ENCODE results near the gene KDM2A.
"Not testable (repeated sequence)": the region's sequence is repeated elsewhere in the genome, so short reads cannot be mapped to it uniquely, and the experiment has no call there.

The KDM2A gene

GRCh38 chr11:67177399-67178281 lies 58.6 kb downstream of the KDM2A start:
- no peak overlapping the region for H3K27ac ChIP-seq
- no peak for TF ChIP-seq CTCF (conservative IDR thresholded peaks at IDR 0.05)

GRCh38 chr11:67178421-67178820 lies 59.4 kb downstream of the KDM2A start:
- TF ChIP-seq CTCF (conservative IDR thresholded peaks at IDR 0.05) = no peak
- H3K27ac ChIP-seq = no peak overlapping the region

GRCh38 chr11:67178878-67179277 lies 59.8 kb downstream of the KDM2A start:
- TF ChIP-seq CTCF (conservative IDR thresholded peaks at IDR 0.05) = no peak
- no peak overlapping the region for H3K27ac ChIP-seq

GRCh38 chr11:67179892-67180490 lies 60.9 kb downstream of the KDM2A start:
- no peak for TF ChIP-seq CTCF (conservative IDR thresholded peaks at IDR 0.05)
- no peak overlapping the region for H3K27ac ChIP-seq

- H3K27ac ChIP-seq = no peak overlapping the region
- no peak for TF ChIP-seq CTCF (conservative IDR thresholded peaks at IDR 0.05)
Measured at GRCh38 chr11:67194096-67194495, 75.0 kb downstream of the KDM2A start.

- H3K27ac ChIP-seq = no peak overlapping the region
- TF ChIP-seq CTCF (conservative IDR thresholded peaks at IDR 0.05) = no peak
Measured at GRCh38 chr11:67195971-67196456, 77.0 kb downstream of the KDM2A start.

- H3K27ac ChIP-seq = no peak overlapping the region
- no peak for TF ChIP-seq CTCF (conservative IDR thresholded peaks at IDR 0.05)
Measured at GRCh38 chr11:67197606-67198005, 78.5 kb downstream of the KDM2A start.

GRCh38 chr11:67198781-67199180 lies 79.7 kb downstream of the KDM2A start:
- H3K27ac ChIP-seq = not testable (repeated sequence)
